T-helper 1 cell (primary cell): ENCODE results near the gene LDLRAP1.

ENCODE experiments used
- DNase-seq, 5 donors: peaks; one replicate each; pipeline ENCODE4 v3.0.0-alpha.2; 2012 to 2020

LDLRAP1 gene

GRCh38 chr1:25524568-25525360, 18.6 kb upstream of the LDLRAP1 start:
- DNase-seq, result no peak

GRCh38 chr1:25525361-25525688, 18.1 kb upstream of the LDLRAP1 start:
- DNase-seq, result no peak

DNA sequence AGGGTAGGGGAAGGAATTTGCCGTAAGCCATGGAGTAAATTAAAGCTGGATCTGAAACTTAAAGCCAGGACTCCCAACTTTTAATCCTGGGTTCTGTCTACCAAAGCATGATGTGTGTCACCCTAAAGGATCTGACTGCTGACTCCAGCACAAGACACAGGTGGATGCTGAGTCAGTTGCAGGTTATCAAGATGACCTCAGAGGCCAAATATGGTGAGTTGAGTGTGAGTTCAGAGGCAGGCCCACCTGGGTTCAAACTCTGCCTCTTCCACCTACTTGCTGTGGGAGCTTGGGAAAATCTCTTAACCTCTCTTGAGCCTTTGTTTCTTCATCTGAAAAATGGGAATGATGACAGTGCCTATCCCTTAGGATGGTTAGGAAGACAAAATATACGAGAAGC, 16.7 kb upstream of the LDLRAP1 start:
- no peak for DNase-seq

DNA sequence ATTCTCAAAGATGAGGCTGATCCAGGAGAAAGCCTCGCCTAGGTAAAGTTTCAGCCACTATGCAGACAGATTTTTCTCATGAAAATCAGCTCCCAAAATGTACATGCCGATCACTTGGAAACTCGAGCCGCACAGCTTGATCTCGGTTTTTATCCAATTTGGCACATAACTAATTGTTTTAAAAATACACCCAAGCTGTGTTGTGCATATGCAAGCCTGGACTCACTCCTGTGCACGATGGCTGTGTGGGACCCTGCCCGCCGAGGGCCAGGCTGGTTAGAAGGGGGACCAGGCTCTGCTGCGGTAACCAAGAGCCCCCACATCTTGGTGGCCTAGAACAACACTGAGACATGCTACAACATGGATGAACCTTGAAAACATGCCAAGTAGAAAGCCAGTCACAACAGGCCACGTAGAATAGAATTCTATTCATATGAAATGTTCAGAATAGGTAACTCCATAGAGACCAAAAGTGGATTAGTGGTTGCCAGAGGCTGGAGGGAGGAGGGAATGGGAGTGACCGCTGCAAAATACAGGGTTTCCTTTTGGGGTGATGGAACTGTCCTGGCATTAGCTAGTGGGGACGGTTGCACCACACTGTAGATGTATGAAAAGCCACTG, 16.1 kb upstream of the LDLRAP1 start:
- no peak for DNase-seq

DNA sequence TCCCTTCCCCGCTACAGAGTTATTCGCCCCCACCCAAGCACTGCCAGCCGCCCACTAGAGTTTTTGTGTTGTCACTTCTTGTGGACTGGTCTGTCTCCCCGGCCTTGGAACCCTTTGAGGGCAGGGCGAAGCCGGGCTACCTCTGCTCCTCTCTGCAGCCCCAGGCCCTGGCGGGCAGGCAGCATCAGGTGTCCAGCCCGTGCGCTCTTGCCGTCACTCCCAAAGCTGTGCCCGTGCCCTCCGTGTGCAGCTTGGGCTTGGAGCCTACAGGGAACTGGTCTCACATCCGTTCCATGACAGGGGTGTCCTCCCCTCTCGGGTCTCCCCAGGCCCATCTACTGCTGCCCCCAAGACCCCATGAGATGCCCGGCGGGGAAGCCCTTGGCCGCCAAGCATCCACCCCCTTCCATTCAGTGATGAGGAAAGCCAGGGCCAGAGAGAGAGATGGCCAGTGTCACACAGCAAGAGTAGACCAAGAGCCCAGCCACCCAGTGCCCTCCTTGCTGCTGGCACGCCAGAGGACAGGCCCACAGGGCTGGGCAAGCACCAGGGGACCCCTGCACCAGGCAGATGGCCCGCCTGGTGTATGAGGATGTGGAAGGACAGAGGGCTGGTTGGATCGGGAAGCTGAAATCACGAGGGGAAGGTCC, 15.3 kb upstream of the LDLRAP1 start:
- no peak for DNase-seq

DNA sequence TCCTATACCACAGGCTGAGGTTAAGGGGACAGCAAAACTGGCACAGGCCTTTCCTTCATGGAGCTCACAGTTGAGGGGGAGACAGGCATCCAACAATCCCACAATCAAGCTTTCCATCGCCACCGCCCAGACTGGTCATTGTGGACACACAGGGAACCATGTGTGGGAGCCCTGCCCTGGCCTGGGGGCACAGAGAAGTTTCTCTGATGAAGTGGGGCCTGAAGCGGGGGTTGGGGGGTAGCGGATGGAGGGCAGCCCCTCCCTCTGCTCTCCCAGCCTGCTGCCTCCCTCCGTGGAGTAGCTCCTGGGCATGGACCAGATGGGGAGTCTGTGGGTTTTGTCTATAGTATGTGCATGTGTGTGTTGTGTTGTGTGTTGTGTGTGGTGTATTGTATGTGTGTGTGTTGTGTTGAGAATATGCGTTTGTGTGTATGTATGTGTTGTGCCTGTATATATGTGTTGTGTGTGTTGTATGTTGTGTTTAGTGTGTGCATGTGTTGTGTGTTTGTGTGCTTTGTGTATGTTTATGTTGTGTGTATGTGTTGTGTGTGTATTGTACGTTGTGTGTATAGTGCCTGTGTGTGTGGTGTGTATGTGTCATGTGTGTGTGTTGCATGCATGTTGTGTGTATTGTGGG, 14.4 kb upstream of the LDLRAP1 start:
- DNase-seq, result no peak

DNA sequence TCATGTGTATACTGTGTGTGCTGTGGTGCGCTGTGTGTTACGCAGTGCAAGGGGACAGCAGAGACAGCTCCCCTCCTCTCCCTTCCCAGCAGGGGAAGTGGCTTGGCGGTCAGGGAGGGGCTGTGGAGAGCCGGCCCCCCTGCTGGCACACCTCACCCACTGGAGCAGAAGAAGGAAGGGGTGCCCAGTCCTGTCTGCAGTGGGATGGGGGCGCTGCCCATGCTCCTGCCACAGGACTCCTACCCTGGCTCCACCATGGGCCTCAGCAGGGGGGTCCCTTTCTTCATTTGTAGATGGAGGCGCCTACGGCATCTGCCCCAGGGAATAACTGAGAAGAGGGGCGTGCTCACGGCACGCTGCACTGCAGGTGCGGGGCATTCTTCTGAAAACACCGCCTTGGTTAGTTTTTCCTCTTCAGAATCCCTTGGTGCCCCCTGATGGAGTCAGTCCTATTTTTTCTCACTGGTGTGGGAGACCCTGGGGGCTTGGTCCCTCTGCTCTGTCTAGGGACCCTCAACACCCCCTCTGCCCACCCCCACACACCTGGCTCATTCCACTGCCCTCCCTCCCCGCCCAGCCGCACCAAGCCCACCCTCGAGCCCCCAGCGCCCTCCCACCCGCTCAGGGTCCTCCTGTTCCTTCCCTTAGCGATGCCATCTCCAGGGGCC, 13.8 kb upstream of the LDLRAP1 start:
- no peak for DNase-seq

DNA sequence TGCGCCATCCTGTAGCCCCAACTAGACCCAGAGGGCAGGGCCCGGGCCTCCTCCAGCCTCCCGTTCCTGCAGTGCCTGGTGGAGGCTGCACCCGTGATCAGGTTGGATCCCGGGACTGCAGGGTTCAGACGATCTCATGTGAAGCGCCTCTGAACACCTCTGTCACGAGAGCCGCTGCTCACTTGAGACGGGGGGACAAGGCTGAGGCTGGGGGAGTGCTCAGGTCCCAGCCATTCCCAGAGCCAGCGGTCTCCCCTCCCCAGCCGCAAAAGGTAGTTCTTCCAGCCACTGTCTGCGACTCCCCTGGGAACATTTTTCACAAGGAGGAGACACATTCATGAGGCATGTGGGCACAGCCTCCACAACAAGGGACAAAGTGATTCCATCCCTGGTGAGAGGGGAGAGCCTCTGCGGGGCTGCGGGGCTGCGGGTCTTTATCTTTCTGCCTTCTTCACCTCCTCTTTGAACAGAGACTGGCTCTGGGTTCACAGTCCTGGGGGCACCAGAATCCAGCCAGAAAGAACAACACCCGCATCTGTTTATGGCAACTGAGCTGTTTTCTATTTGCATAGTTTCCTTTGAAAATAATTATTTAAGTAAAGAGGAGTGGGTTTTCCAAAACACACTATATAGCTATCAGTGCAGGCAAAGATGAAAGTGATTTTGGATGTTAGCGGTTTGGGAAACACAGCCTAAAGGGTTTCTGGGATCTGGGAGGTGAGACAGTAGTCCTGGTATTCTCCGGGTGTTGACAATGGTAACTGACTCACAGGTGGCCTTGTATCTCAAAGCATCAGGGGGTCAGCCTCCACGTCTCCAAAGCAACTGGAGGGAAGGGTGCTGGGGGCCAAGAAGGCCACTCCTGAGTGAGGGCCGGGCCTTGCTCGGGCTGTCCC, 13.0 kb upstream of the LDLRAP1 start:
- DNase-seq, result no peak

DNA sequence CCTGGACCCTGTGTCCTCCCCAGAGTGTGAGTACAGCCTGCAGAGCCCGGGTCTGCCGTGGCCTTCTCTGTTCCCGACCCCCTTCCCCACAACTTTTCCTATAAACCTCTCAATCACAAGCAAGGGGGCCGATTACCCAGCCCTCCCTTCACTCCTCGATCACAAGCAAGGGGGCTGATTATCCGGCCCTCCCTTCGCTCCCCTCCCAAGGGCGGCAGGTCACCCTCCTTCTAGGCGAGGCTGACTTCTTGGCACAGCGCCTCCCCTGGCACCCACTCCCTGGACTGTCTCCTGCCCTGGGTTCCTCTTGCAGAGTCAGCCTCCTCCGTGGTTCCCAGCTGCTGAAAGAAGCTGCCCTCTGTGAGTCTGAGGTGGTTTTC, 12.3 kb upstream of the LDLRAP1 start:
- DNase-seq, result no peak

- no peak for DNase-seq
Observed at GRCh38 chr1:25532970-25533369, 10.4 kb upstream of the LDLRAP1 start.

DNA sequence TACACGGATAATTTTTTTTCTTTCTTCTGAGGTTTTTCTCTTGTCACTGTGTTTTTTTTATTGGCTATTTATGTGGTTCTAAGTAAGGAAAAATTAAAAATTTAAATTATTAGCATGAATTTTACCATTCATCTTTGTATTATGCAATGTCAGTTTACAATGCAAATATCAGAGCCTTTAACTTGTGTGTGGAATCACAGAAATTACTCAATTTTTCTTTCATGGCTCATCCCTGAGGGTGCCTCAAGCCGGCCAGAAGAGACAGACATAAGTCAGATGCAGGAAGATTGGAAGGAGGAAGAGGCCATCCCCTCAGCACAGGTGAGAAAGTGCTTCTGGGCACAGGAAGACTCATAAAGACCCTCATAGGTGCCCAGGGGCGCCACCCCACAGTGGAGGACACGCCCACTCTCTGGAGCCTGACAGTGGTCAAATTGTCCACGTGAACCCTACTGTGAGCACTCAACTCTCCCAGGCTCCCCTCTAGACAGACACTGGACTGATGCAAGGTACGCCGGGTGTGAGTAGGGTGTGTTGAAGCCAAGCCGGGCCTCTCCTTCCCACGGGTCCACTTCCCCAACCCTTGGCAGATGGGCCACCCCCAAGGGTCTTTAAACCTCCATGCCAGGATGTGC, 9.5 kb upstream of the LDLRAP1 start:
- no peak for DNase-seq

- no peak for DNase-seq
Observed at GRCh38 chr1:25534410-25534788, 9.0 kb upstream of the LDLRAP1 start.

DNA sequence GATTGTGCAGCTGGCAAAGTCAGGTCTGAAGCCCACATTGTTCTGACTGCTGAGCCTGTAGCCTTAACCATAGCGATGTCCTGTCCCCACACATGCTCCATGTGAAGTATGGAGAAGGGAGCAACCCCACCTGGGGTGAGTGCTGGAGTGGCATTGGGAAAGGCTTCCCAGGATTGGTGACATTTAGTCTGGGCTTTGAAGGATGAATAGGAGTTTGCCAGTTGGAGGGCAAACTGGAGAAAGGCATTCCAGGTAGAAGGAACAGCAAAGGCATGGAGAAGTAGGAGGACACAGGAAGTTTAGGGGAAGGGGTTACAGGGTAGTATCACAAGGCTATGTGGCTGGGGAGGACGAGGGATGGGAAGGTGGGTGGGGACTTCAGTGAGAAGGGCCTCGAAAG, 7.3 kb upstream of the LDLRAP1 start:
- no peak for DNase-seq

DNA sequence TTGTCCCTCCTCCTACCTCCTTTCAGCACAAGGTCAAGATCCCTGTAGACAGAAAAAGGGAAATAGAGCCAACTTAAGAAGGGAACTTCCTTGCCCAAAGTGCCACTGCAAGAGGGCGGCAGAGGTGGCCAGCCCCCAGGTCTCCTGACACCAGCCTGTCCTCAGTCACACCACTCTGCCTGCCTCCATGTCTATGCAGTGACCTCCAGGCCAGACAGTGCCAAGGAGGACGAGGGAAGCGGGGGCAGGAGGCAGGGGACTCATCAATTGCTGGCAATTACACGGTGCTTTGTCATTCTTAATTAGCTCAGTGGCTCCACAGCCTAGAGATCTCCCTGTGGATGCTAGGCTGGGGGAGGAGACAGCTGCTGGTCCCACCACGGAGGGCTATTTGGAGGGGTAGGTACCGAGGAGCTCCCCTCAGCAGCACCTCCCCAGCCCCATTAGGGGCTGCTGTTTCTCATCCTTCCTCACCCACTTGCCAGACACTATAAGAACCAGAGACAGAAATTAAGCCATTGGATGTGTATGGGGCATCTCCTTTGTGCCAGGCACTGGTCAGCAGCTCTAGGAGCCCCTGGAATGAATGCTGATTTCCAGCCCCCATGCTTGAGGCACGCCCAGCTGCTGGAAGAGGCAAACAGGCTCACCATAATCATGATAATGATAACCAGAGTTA, 6.1 kb upstream of the LDLRAP1 start:
- no peak for DNase-seq

DNA sequence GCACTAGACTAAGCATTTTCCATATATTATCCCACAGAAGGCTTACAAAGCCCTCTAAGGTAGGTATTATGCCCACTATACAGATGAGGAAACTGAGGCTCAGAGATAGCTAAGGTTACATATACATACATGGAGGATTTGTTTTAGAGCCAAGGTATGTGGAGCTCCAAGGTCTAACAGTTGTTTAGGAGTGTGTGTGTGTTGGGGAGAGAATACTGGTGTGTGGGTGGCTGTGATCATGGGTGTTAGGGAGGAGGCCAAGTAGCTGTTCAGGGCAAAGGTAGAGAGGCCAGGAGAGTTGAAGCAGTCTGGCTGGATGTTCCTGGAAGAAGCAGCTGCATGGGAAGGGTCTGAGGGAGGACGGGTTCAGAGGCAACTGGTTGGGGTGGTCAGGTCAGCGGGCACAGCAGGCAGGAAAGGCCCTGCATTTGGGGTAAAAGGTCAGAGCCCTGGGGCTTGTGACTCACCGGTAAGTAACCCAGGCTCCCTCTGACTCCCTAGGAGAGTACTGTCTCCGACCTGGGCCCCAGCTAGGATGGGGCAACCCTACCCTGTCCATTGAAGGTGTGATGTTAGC, 5.1 kb upstream of the LDLRAP1 start:
- no peak for DNase-seq

DNA sequence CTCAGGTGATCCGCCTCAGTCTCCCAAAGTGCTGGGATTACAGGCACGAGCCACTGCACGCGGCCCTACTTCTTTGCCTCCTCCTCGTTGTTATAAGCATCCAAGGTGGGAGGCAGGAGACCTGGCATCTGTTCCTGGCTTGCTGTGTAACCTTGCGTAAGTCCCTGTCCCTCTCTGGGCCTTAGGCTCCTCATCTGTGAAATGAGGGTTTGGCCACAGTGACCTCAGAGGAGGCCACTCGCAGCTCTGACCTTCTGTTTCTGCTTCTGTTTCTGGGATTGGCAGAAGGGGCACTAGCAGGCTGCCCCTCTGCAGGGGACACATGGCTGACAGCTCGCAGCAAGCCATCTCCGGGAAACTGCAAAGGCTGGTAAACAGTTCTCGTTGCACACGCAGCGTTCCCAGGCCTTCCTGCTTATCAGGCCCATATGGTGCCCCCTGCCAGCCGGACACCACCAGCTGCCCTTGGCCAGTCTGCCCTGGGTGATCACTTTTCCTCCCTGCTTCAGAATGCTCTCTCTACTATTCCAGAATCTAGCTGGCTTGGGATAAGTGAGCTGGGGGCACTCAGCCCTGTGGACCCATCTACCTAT, 2.6 kb upstream of the LDLRAP1 start:
- DNase-seq, result no peak

GRCh38 chr1:25541425-25541824, 2.0 kb upstream of the LDLRAP1 start:
- DNase-seq, result no peak

DNA sequence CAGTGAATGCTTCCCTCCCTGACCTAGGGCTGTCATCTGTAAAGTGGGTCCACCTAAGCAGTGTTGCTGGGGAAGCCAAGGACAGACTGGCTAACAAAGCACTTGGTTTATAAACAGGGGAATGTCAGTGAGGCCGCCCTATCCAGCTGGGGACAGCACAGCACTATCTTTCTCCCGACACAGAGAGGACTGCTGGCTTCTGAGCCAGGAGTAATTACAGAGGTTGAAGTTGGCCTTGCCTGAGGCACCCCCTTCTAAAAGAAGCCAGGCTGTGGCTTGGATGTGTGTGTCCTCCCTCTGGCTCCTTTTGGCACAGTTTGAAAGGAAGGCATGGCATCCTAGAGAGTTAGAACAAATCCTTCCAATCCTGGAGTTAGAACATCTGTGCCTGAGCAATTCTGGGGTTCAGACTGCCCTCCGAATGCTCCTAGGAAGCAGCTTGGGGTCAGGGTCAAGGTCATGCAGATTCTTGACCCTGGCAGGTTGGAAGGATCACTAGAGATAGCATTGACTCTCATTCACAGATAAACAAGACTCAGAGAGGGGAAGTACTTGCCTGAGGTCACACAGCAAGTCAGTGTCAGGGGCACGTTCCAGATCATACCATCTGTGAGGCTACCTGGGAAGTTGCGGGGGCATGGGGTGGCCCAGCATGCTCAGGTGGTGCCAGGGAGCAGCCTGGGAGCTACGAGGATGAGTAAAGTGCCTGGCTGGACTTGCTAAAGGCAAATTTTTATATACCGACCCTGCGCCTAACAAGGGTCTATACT, 1.3 kb upstream of the LDLRAP1 start:
- no peak for DNase-seq

- DNase-seq, result no peak
Observed at GRCh38 chr1:25543005-25543424, 391 bp upstream of the LDLRAP1 start.
